GM19467 (cell line): Measurements from ENCODE around the gene GDAP1L1.

Experiments used
- ATAC-seq: cut with Tn5 transposase; IDR thresholded peaks from one replicate; pipeline ENCODE4 v1.9.1; 2021; ENCODE audit warnings: mild to moderate bottlenecking, moderate library complexity; ENCODE audit not compliant: unreplicated experiment

Gene GDAP1L1

DNA sequence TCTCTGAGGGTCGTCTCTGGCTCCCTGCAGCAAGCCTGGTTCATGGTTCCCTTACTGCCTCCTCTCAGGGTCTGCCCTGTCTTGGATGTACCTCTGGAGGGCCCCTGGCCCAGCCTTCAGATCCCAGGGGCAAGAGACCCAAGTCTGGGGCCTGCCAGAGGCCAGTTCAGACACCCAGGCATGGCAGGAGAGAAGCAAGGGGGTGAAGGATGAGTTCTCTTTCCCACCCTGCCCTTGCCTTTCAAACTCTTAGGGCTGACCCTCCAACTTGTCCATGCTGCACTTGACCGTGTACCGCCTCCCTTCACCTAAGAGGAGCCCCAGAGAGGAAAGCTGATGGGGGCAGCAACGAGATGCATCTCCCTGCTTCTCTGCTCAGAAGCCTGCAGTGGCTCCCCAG is 4.2 kb downstream of the GDAP1L1 start:
- ATAC-seq: no peak

GRCh38 chr20:44253528-44253927 is 6.4 kb downstream of the GDAP1L1 start:
- ATAC-seq: no peak

GRCh38 chr20:44254073-44254472 is 7.0 kb downstream of the GDAP1L1 start:
- no peak for ATAC-seq

DNA sequence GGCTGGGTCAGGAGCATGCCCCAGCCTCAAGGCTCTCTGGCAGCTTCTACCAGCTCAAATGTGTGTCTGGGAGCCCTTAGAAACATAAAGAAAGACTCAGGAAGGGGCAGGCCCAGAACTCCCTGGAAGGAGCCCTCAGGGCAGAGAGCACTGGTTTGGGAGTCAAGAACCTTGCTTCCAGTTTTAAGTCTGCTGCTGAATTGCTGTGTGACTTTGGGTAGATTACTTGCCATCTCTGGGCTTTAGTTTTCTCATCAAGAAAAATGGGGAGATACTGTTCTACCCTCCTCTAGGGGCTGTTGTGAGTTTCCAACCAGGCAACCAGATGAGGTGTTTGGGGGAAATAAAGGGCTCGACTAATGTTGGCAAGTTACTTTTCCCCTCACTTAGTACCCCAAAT is 8.8 kb downstream of the GDAP1L1 start:
- no peak for ATAC-seq

DNA sequence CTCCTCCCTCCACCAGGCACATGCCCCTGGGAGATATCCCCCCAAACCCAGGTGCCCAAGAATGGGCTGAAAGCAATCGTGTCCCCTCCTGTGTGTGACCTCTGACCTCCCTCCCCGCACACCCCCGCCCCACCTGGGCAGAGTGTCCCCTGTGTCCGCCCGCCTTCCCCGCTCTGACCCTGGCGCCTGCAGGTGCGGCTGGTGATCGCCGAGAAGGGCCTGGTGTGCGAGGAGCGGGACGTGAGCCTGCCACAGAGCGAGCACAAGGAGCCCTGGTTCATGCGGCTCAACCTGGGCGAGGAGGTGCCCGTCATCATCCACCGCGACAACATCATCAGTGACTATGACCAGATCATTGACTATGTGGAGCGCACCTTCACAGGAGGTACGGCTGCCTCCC is 9.9 kb downstream of the GDAP1L1 start:
- ATAC-seq: no peak

- no peak for ATAC-seq
These were observed 11.2 kb downstream of the GDAP1L1 start for GRCh38 chr20:44258226-44258890.

DNA sequence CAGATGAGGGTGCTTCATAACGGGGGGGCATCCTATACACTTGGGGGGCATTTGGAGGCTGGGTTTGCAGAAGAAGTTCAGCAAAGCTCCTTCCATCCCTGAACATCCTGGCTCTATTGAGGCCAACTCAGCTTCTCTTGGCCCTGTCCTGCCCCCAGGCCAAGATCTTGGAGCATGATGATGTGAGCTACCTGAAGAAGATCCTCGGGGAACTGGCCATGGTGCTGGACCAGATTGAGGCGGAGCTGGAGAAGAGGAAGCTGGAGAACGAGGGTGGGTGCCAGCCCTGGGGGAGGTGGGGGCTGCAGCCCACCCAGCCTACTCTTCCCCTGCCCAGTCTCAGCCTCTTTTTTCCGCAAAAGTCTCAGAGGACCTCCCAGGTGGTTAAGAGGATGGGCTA is 17.2 kb downstream of the GDAP1L1 start:
- no peak for ATAC-seq

- no peak for ATAC-seq
These were observed 21.7 kb downstream of the GDAP1L1 start for GRCh38 chr20:44268802-44269201.

GRCh38 chr20:44271915-44272663 is 25.0 kb downstream of the GDAP1L1 start:
- no peak for ATAC-seq

DNA sequence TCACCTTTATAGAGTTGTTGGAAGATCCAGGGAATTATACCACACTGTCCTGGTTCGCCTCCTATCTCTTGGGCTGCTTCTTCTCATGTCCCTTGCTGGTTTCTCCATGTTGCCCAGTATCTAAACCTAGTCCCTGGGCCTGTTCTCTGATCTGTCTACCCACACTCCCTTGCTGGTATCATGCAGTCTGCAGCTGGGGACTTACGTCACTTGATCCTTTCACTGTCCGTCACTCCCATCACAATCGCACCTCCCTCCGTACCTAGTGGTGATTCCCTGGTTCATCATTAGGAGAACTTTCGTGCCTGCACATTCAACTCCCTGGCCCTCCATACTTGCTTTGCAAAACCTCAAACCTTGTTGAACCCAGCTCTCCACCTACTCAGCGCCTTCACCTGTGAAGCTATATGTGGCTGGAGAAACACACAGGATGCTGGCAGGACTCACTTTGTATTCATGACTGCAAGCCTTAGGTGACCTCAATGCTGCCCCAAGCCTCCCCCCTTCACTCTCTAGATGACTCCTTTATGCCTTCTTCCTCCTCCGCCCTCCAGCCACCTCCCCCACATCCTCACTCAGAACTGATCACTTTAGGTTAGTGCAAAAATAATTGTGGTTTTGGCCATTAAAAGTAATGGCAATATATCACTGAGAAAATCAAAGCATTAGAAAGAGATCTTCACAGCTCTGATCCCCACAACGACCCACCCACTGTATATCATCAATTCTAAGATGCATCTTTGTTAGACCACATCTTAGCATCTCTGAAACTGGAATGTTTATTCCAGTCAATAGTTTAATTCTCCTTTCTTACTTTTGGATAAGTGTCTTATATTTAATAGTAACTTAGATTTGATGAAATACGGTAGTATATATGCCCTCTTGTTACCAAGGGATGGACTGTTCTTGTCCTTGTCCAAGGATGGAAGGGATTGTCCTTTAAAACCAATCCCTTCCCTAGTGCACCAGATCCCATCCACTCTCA is 26.4 kb downstream of the GDAP1L1 start:
- no peak for ATAC-seq

DNA sequence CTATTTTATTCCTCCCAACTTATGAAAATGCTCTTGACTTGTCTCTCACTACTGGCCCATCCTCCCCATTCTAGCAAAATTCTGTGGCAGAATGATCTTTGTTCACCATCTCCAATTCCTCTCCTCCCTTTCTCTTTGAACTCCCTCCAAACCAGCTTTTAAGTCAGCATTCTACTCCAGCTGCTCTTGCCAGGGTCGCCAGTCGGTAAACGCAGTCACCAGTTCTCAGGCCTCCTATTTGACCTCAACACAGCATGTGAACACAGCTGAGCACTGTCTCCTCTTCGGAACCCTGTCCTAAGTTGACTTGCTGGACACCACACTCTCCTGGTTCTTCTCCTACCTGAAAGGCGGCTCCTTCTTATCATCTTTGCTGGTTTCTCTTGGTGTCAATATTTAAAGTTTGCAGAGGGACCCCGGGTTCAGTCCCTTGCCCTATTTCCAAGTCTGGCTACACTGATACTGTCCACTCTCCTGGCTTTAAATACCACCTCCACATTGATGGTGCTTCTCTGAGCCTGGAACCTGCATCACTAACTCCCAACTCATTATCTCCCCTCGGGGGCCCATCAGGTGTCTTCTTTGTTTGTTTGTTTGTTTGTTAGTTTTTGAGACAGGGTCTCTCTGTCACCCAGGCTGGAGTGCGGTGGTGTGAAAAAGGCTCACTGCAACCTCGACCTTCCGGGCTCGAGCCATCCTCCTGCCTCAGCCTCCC is 27.4 kb downstream of the GDAP1L1 start:
- no peak for ATAC-seq

- no peak for ATAC-seq
These were observed 32.1 kb downstream of the GDAP1L1 start for GRCh38 chr20:44279228-44279627.

- ATAC-seq: no peak
These were observed 33.3 kb downstream of the GDAP1L1 start for GRCh38 chr20:44280387-44280786.

GRCh38 chr20:44282192-44282591 is 35.1 kb downstream of the GDAP1L1 start:
- no peak for ATAC-seq

DNA sequence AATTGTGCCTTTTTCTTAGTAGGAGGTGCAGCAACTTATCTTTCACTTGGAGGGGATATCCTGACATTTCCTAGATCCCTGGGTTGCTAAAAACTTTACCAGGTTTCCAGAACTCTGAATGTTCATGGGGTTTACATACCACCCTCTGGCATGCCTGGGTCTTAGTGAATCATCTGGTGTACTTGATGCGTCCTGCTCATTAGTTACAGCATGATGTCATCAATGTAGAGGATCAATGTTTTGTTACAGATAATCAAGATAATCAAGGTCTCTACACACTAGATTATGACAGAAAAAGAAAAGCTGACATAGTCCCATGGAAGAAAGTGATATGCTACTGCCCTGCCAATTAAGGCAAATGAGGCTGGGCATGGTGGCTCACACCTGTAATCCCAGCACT is 36.9 kb downstream of the GDAP1L1 start:
- no peak for ATAC-seq

DNA sequence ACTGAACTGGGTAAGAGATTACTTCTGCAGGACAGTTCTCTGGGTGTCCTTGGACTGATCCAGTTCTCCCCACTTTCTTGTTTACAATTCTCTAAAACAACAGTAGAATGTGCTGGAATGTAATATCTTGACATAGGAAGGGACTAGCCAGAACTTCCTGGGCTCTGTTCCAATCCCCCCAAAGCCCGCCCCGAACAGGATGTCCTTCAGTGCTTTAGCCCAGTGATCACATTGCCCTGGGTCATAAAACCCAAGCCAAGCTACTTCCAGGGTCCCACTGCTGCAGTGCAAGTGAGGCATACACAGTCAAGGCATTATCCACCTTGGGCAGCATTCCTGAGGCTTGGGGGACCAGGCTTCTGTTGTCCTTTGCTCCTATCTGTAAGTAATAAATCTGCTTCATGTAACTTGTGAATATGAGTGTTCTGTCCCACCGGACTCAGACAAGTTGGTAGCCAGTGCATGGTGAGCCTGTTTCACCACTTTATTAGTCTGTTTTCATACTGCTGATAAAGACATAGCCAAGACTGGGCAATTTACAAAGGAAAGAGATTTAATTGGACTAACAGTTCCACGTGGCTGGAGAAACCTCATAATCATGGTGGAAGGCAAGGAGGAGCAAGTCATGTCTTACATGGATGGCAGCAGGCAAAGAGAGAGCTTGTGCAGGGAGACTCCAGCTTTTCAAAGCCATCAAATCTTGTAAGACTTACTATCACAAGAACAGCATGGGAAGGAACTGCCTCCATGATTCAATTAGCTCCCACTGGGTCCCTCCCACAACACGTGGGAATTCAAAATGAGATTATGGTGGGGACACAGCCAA is 40.4 kb downstream of the GDAP1L1 start:
- ATAC-seq: no peak

DNA sequence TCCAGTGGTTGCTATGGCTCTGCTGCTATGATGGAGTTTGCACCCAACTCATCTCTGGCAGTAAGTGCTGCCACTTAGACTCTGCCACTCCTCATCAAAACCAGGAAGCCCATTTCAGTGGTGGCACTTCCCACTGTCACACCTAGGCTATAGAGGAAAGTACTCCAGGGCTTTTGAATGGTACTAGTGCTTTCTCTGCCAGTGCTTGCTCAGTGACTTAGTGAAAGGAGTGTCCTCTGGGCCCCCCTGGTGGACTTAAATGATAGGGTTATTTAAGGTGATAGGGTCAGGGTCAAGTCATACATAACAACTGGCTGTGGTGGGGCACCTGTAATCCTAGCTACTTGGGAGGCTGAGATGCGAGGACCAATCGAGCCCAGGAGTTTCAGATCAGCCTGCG is 41.1 kb downstream of the GDAP1L1 start:
- no peak for ATAC-seq

- ATAC-seq: no peak
These were observed 44.6 kb downstream of the GDAP1L1 start for GRCh38 chr20:44291754-44292153.

GRCh38 chr20:44296011-44296410 is 48.9 kb downstream of the GDAP1L1 start:
- ATAC-seq: no peak

- no peak for ATAC-seq
These were observed 50.6 kb downstream of the GDAP1L1 start for GRCh38 chr20:44297721-44298120.
